Tongue (tissue), 2 donors: ENCODE data around the gene CGN. TPM values are rescaled to one million over a fixed set of nuclear protein-coding genes. Genes with fewer than 3 reads are reported as not detected.

Experiments used
- DNase-seq: peaks from one replicate; pipeline ENCODE4 v3.0.0-alpha.2; 2015
- total RNA-seq: library from RNA; depleted of rRNA; stranded (reverse); fragments of >200 nt; gene quantifications from one replicate; pipeline ENCODE4 v1.2.3, GENCODE V29; 2014

The CGN gene
- total RNA-seq, result 4.3 TPM

- DNase-seq, result peak; percentile 96
Measured at GRCh38 chr1:151510957-151511635, at the start of gene CGN. Gene CGN (plus strand): TSS chr1:151511387. CDS start chr1:151518520, 7,133 bp downstream.

- no peak for DNase-seq
Measured at GRCh38 chr1:151461694-151462093, 49.5 kb upstream of the CGN start.

- no peak for DNase-seq
Measured at GRCh38 chr1:151465026-151465425, 46.2 kb upstream of the CGN start.

GRCh38 chr1:151472856-151473731 lies 38.1 kb upstream of the CGN start:
- peak; percentile 85 for DNase-seq

- DNase-seq, result peak; percentile 45
Measured at GRCh38 chr1:151474745-151475144, 36.4 kb upstream of the CGN start.

- DNase-seq, result no peak
Measured at GRCh38 chr1:151475175-151475574, 36.0 kb upstream of the CGN start.

GRCh38 chr1:151476083-151476482 lies 35.1 kb upstream of the CGN start:
- DNase-seq, result no peak

- no peak for DNase-seq
Measured at GRCh38 chr1:151477066-151477465, 34.1 kb upstream of the CGN start.

- DNase-seq, result no peak
Measured at GRCh38 chr1:151478140-151478812, 32.9 kb upstream of the CGN start.

- DNase-seq, result no peak
Measured at GRCh38 chr1:151478923-151479322, 32.3 kb upstream of the CGN start.

- DNase-seq, result no peak
Measured at GRCh38 chr1:151479462-151479861, 31.7 kb upstream of the CGN start.

GRCh38 chr1:151482017-151482416 lies 29.2 kb upstream of the CGN start:
- DNase-seq, result no peak

- DNase-seq, result no peak
Measured at GRCh38 chr1:151485685-151486255, 25.4 kb upstream of the CGN start.

- DNase-seq, result no peak
Measured at GRCh38 chr1:151486557-151486956, 24.6 kb upstream of the CGN start.

GRCh38 chr1:151491641-151492040 lies 19.5 kb upstream of the CGN start:
- DNase-seq, result no peak

GRCh38 chr1:151492120-151492519 lies 19.1 kb upstream of the CGN start:
- DNase-seq, result no peak

- no peak for DNase-seq
Measured at GRCh38 chr1:151493042-151493441, 18.1 kb upstream of the CGN start.

- peak; percentile 59 for DNase-seq
Measured at GRCh38 chr1:151494741-151495281, 16.4 kb upstream of the CGN start.

- no peak for DNase-seq
Measured at GRCh38 chr1:151495316-151495715, 15.9 kb upstream of the CGN start.

GRCh38 chr1:151499365-151499764 lies 11.8 kb upstream of the CGN start:
- DNase-seq, result no peak

GRCh38 chr1:151499930-151500329 lies 11.3 kb upstream of the CGN start:
- no peak for DNase-seq

- no peak for DNase-seq
Measured at GRCh38 chr1:151501474-151501873, 9.7 kb upstream of the CGN start.
